ENCODE data around the gene DPRX.

The DPRX gene

GRCh38 chr19:53670345-53670744, 38.5 kb downstream of the DPRX start:
- no peaks in the 10 kb centered on the region for H3K36me3 ChIP-seq (ENCODE audit: insufficient read depth, low read length)
- no peak overlapping the region for H3K9ac ChIP-seq (ENCODE audit: insufficient read length)
- TF ChIP-seq FOXP2 (optimal IDR thresholded peaks at IDR 0.05; ENCODE audit: control extremely low read depth, extremely low read length, insufficient read depth) (no peak), POLR2AphosphoS5 (IDR thresholded peaks at IDR 0.05; ENCODE audit: borderline replicate concordance, low read depth, low read length) (no peak)
- H3K9me3 ChIP-seq (ENCODE audit: low read depth, low read length), result no peaks in the 10 kb centered on the region
- no peak overlapping the region for H3K4me3 ChIP-seq
- H3K27ac ChIP-seq, result no peak overlapping the region
- DNase-seq (ENCODE audit: low read depth, low spot score), result no peak

- no peak for DNase-seq (ENCODE audit: low read depth, low spot score)
- no peak for TF ChIP-seq EZH2 (IDR thresholded peaks at IDR 0.05)
- no peak for TF ChIP-seq POLR2AphosphoS5 (IDR thresholded peaks at IDR 0.05; ENCODE audit: borderline replicate concordance, low read depth, low read length)
- TF ChIP-seq FOXP2 (optimal IDR thresholded peaks at IDR 0.05; ENCODE audit: control extremely low read depth, extremely low read length, insufficient read depth), result no peak
- no peak overlapping the region for H3K27ac ChIP-seq
- H3K9me3 ChIP-seq (ENCODE audit: low read depth, low read length), result no peaks in the 10 kb centered on the region
- no peak overlapping the region for H3K4me3 ChIP-seq
- no peak overlapping the region for H3K9ac ChIP-seq (ENCODE audit: insufficient read length)
- H3K36me3 ChIP-seq (ENCODE audit: insufficient read depth, low read length), result no peaks in the 10 kb centered on the region
These were observed 39.9 kb downstream of the DPRX start for GRCh38 chr19:53671663-53672062.

Data from SK-N-MC (cell line).